Right ventricle myocardium inferior (tissue), 1 donor: ENCODE measurements around the gene TMEFF2. TPM values are rescaled to one million over a fixed set of nuclear protein-coding genes. Genes with fewer than 3 reads are reported as not detected.

Experiments used
- ATAC-seq: fragments of 200-7000 bp; cut with Tn5 transposase; one replicate; pipeline ENCODE4 v1.9.1; 2020; ENCODE audit warnings: mild to moderate bottlenecking, moderate library complexity
- DNase-seq: peaks from one replicate; pipeline ENCODE4 v3.0.0; 2021; ENCODE audit errors: missing footprints
- intact Hi-C: fragments of 100-400 bp; cut with DNase I; formaldehyde crosslinking; loops from one replicate; pipeline ENCODE4 v1.11.0; 2022
- total RNA-seq: library from RNA; stranded (reverse); fragmentation: NEBNext Ultra II Directional; extraction: Animal tissue kit (Norgen Biotek cat#: 25700); gene quantifications from one replicate; pipeline ENCODE4 v1.2.1, GENCODE V29; 2021
- donor health status: DM: no; HTN: yes; CAD: no; lungs with severe emphysema.

TMEFF2 gene
- total RNA-seq, 1 donor from 2014 or later, result 0.11 TPM

- no peak for DNase-seq
- intact Hi-C loops, result no loop called here
- no peak for ATAC-seq
Observed at GRCh38 chr2:191957996-191958860, 236.5 kb downstream of the TMEFF2 start.

GRCh38 chr2:191954451-191954850 lies 240.3 kb downstream of the TMEFF2 start:
- DNase-seq (no peak), ATAC-seq (no peak)
- intact Hi-C loops, result no loop called here

GRCh38 chr2:191952515-191953270 lies 242.0 kb downstream of the TMEFF2 start:
- intact Hi-C loops, result no loop called here
- no peak for ATAC-seq
- no peak for DNase-seq

GRCh38 chr2:191951832-191952231 lies 242.9 kb downstream of the TMEFF2 start:
- intact Hi-C loops, result no loop called here
- no peak for DNase-seq
- no peak for ATAC-seq

- DNase-seq (no peak), ATAC-seq (no peak)
- intact Hi-C loops, result no loop called here
Observed at GRCh38 chr2:191951376-191951775, 243.4 kb downstream of the TMEFF2 start.

GRCh38 chr2:191950132-191950874 lies 244.4 kb downstream of the TMEFF2 start:
- ATAC-seq (no peak), DNase-seq (no peak)
- intact Hi-C loops, result no loop called here

GRCh38 chr2:191947235-191947634 lies 247.5 kb downstream of the TMEFF2 start:
- intact Hi-C loops, result no loop called here
- ATAC-seq, result no peak
- DNase-seq, result no peak

- no peak for ATAC-seq
- intact Hi-C loops, result no loop called here
- DNase-seq, result no peak
Observed at GRCh38 chr2:191946471-191947182, 248.1 kb downstream of the TMEFF2 start.

GRCh38 chr2:191945623-191946022 lies 249.1 kb downstream of the TMEFF2 start:
- intact Hi-C loops, result no loop called here

GRCh38 chr2:191942739-191943103 lies 252.0 kb downstream of the TMEFF2 start:
- ATAC-seq (no peak), DNase-seq (no peak)
- intact Hi-C loops, result no loop called here

More at GRCh38 chr2:191945623-191946022, 249.1 kb downstream of the TMEFF2 start:
- no peak for DNase-seq
- ATAC-seq, result no peak

GRCh38 chr2:191942090-191942738 lies 252.5 kb downstream of the TMEFF2 start:
- no peak for ATAC-seq
- no peak for DNase-seq
- intact Hi-C loops, result no loop called here

GRCh38 chr2:191941376-191941929 lies 253.3 kb downstream of the TMEFF2 start:
- ATAC-seq (no peak), DNase-seq (no peak)
- intact Hi-C loops, result no loop called here

GRCh38 chr2:191938779-191939178 lies 256.0 kb downstream of the TMEFF2 start:
- intact Hi-C loops, result no loop called here
- DNase-seq (no peak), ATAC-seq (no peak)

GRCh38 chr2:191936882-191937405 lies 257.8 kb downstream of the TMEFF2 start:
- ATAC-seq (no peak), DNase-seq (no peak)
- intact Hi-C loops, result no loop called here

- intact Hi-C loops, result no loop called here
- ATAC-seq (no peak), DNase-seq (no peak)
Observed at GRCh38 chr2:191935247-191935646, 259.5 kb downstream of the TMEFF2 start.

GRCh38 chr2:191933307-191934105 lies 261.2 kb downstream of the TMEFF2 start:
- no peak for ATAC-seq
- DNase-seq, result no peak
- intact Hi-C loops, result no loop called here

- intact Hi-C loops, result no loop called here
- ATAC-seq, result no peak
Observed at GRCh38 chr2:191932286-191932685, 262.4 kb downstream of the TMEFF2 start.

More at GRCh38 chr2:191932286-191932685, 262.4 kb downstream of the TMEFF2 start:
- DNase-seq, result no peak
